Measurements from ENCODE around the gene SF3B1.
"Not testable (repeated sequence)": the region's sequence is repeated elsewhere in the genome, so short reads cannot be mapped to it uniquely, and the experiment has no call there.

DNA sequence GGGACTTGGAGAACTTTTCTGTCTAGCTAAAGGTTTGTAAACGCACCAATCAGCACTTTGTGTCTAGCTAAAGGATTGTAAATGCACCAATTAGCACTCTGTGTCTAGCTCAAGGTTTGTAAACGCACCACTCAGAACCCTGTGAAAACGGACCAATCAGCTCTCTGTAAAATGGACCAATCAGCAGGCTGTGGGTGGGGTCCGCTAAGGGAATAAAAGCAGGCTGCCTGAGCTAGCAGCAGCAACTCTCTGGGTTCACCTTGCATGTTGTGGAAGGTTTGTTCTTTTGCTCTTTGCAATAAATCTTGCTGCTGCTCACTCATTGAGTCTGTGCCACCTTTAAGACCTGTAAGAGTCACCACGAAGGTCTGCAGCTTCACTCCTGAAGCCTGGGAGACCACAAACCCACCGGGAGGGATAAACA, 16.1 kb upstream of the SF3B1 start:
- TF ChIP-seq, protein P1, sequence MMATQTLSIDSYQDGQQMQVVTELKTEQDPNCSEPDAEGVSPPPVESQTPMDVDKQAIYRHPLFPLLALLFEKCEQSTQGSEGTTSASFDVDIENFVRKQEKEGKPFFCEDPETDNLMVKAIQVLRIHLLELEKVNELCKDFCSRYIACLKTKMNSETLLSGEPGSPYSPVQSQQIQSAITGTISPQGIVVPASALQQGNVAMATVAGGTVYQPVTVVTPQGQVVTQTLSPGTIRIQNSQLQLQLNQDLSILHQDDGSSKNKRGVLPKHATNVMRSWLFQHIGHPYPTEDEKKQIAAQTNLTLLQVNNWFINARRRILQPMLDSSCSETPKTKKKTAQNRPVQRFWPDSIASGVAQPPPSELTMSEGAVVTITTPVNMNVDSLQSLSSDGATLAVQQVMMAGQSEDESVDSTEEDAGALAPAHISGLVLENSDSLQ (IDR thresholded peaks at IDR 0.05) = not testable (repeated sequence)
- not testable (repeated sequence) for TF ChIP-seq HDGF (IDR thresholded peaks at IDR 0.05; ENCODE audit: borderline replicate concordance); SP1 (IDR thresholded peaks at IDR 0.05); BHLHE40 (IDR thresholded peaks at IDR 0.05; ENCODE audit: borderline replicate concordance); NFRKB (IDR thresholded peaks at IDR 0.05); TARDBP (IDR thresholded peaks at IDR 0.05); SUZ12 (IDR thresholded peaks at IDR 0.05); ARNT (IDR thresholded peaks at IDR 0.05); ELF4 (IDR thresholded peaks at IDR 0.05); ZNF384 (IDR thresholded peaks at IDR 0.05); FOXA1 (IDR thresholded peaks at IDR 0.05); LEF1 (IDR thresholded peaks at IDR 0.05; ENCODE audit: borderline replicate concordance)

Measured in HEK293T (cell line).